ENCODE results near the gene PCDHB8.
"Not testable (repeated sequence)": the region's sequence is repeated elsewhere in the genome, so short reads cannot be mapped to it uniquely, and the experiment has no call there.

GRCh38 chr5:141210849-141211248 lies 33.3 kb downstream of the PCDHB8 start:
- TF ChIP-seq, protein P1, sequence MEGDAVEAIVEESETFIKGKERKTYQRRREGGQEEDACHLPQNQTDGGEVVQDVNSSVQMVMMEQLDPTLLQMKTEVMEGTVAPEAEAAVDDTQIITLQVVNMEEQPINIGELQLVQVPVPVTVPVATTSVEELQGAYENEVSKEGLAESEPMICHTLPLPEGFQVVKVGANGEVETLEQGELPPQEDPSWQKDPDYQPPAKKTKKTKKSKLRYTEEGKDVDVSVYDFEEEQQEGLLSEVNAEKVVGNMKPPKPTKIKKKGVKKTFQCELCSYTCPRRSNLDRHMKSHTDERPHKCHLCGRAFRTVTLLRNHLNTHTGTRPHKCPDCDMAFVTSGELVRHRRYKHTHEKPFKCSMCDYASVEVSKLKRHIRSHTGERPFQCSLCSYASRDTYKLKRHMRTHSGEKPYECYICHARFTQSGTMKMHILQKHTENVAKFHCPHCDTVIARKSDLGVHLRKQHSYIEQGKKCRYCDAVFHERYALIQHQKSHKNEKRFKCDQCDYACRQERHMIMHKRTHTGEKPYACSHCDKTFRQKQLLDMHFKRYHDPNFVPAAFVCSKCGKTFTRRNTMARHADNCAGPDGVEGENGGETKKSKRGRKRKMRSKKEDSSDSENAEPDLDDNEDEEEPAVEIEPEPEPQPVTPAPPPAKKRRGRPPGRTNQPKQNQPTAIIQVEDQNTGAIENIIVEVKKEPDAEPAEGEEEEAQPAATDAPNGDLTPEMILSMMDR (IDR thresholded peaks at IDR 0.05): not testable (repeated sequence)
- not testable (repeated sequence) for TF ChIP-seq POLR2A (IDR thresholded peaks at IDR 0.05)

Measured in thyroid gland (tissue), 4 donors.